Activated T-cell treated with anti-CD3 and anti-CD28 coated beads for 48 hours (primary cell): ENCODE measurements around the gene SMG6.
A peak's percentile ranks its signal among the peaks of the same experiment; 100 is the strongest.
"Not testable (repeated sequence)": the region's sequence is repeated elsewhere in the genome, so short reads cannot be mapped to it uniquely, and the experiment has no call there.

Experiments
- DNase-seq: peaks from one replicate; pipeline ENCODE4 v3.0.0-alpha.2; 2020; ENCODE audit warnings: low read depth

The SMG6 gene

GRCh38 chr17:2304931-2305330, 1.3 kb upstream of the SMG6 start:
- no peak for DNase-seq

GRCh38 chr17:2302778-2303203, 794 bp downstream of the SMG6 start:
- no peak for DNase-seq

- no peak for DNase-seq
These were observed 3.8 kb downstream of the SMG6 start for GRCh38 chr17:2299756-2300155.

- no peak for DNase-seq
These were observed 4.4 kb downstream of the SMG6 start for GRCh38 chr17:2299136-2299535.

- DNase-seq, result no peak
These were observed 6.6 kb downstream of the SMG6 start for GRCh38 chr17:2297023-2297422.

GRCh38 chr17:2295575-2295974, 8.0 kb downstream of the SMG6 start:
- no peak for DNase-seq

GRCh38 chr17:2292100-2292499, 11.5 kb downstream of the SMG6 start:
- DNase-seq, result no peak

- DNase-seq, result no peak
These were observed 13.6 kb downstream of the SMG6 start for GRCh38 chr17:2289878-2290478.

GRCh38 chr17:2283302-2283701, 20.3 kb downstream of the SMG6 start:
- DNase-seq, result no peak

GRCh38 chr17:2282297-2282873, 21.2 kb downstream of the SMG6 start:
- no peak for DNase-seq

GRCh38 chr17:2279707-2280106, 23.9 kb downstream of the SMG6 start:
- DNase-seq, result no peak

GRCh38 chr17:2277429-2278170, 26.0 kb downstream of the SMG6 start:
- no peak for DNase-seq

- no peak for DNase-seq
These were observed 27.9 kb downstream of the SMG6 start for GRCh38 chr17:2275722-2276121.

- DNase-seq, result no peak
These were observed 29.2 kb downstream of the SMG6 start for GRCh38 chr17:2274414-2274813.

- DNase-seq, result no peak
These were observed 31.4 kb downstream of the SMG6 start for GRCh38 chr17:2271985-2272702.

GRCh38 chr17:2267354-2267753, 36.2 kb downstream of the SMG6 start:
- no peak for DNase-seq

- no peak for DNase-seq
These were observed 36.7 kb downstream of the SMG6 start for GRCh38 chr17:2266865-2267228.

- DNase-seq, result peak; percentile 75
These were observed 37.3 kb downstream of the SMG6 start for GRCh38 chr17:2266045-2266864.

- not testable (repeated sequence) for DNase-seq
These were observed 38.4 kb downstream of the SMG6 start for GRCh38 chr17:2265166-2265565.

- no peak for DNase-seq
These were observed 39.3 kb downstream of the SMG6 start for GRCh38 chr17:2264067-2264860.
